Keratinocyte (primary cell): Measurements from ENCODE around the gene ZBTB7B.

ENCODE experiments used
- CTCF ChIP-seq, 3 experiments: IDR thresholded peaks in 1 of 3; conservative IDR thresholded peaks in 1 of 3; optimal IDR thresholded peaks in 1 of 3; 2 replicates in 2 of 3; 3 replicates in 1 of 3; pipeline versions ENCODE3 to v1.5.1; 2011; ENCODE audit warnings: low read length in 3 of 3, mild to moderate bottlenecking in 3 of 3, moderate library complexity in 2 of 3, control low read depth in 1 of 3, inconsistent platforms in 1 of 3; ENCODE audit not compliant: insufficient read depth in 2 of 3; ENCODE audit errors: extremely low read depth in 1 of 3
- EZH2 ChIP-seq: IDR thresholded peaks from one replicate; pipeline ENCODE4 v1.6.1; 2012; ENCODE audit warnings: inconsistent platforms, mild to moderate bottlenecking, low read length, moderate library complexity

- TF ChIP-seq CTCF (optimal IDR thresholded peaks at IDR 0.05 in 1 of 3, IDR thresholded peaks at IDR 0.05 in 1 of 3, conservative IDR thresholded peaks at IDR 0.05 in 1 of 3; ENCODE audit: extremely low read depth in 1 of 3, insufficient read depth in 2 of 3, low read length in 3 of 3): no peak
- TF ChIP-seq EZH2: no peak
Observed at GRCh38 chr1:155049651-155050559, 47.3 kb downstream of the ZBTB7B start.
